Coronary artery (tissue), 2 donors: ENCODE measurements around the gene COX6B1.

Source experiments
- DNase-seq: peaks from one replicate; pipeline ENCODE4 v3.0.0-alpha.2; 2017; ENCODE audit warnings: low spot score
- H3K27ac ChIP-seq, 2 donors: fragments of 200-600 bp; sonication (generic); one replicate each; pipeline ENCODE4 v1.5.1; 2016 to 2019
- H3K4me3 ChIP-seq: fragments of 200-600 bp; sonication (generic); 2 replicates; pipeline ENCODE4 v1.5.1; 2016; ENCODE audit warnings: mild to moderate bottlenecking, moderate library complexity
- CTCF ChIP-seq: fragments of 200-600 bp; sonication (generic); IDR thresholded peaks from one replicate; pipeline ENCODE4 v1.5.1; 2019; ENCODE audit warnings: antibody characterized with exemption

COX6B1 gene

DNA sequence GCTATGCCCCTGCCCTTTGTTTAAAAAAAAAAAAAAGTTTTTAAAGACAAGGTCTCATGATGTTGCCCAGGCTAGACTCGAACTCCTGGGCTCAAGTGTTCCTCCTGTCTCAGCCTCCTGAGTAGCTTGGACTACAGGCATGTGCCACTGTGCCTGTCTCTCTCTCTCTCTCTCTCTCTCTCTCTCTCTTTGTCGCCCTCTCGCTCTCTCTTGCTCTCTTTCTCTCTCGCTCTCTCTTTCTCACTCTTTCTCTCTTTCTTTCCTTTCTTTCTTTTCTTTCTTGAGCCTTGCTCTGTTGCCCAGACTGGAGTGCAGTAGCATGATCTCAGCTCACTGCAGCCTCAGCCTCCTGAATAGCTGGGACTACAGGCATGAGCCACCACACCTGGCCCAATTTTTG lies 7.5 kb downstream of the COX6B1 start:
- no peak overlapping the region for H3K27ac ChIP-seq
- no peak overlapping the region for H3K4me3 ChIP-seq
- DNase-seq, result no peak
- TF ChIP-seq CTCF, result no peak

DNA sequence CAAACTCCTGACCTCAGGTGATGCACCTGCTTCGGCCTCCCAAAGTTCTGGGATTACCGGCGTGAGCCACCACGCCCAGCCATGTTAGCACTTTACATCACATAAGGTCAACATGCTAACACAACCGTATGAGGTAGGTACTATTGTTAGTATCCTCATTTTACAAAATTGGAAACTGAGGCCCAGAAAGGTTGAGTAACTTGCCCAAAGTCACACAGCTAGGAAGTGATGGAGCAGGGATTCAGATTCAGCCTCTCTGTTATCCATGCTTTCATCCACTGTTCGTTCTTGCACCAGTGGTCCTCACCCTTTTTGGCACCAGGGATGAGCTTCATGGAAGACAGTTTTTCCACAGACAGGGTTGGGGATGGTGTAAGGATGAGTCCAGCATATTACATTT lies 8.6 kb downstream of the COX6B1 start:
- Histone ChIP-seq H3K27ac (no peak overlapping the region), H3K4me3 (no peak overlapping the region)
- TF ChIP-seq CTCF, result no peak
- DNase-seq, result no peak

DNA sequence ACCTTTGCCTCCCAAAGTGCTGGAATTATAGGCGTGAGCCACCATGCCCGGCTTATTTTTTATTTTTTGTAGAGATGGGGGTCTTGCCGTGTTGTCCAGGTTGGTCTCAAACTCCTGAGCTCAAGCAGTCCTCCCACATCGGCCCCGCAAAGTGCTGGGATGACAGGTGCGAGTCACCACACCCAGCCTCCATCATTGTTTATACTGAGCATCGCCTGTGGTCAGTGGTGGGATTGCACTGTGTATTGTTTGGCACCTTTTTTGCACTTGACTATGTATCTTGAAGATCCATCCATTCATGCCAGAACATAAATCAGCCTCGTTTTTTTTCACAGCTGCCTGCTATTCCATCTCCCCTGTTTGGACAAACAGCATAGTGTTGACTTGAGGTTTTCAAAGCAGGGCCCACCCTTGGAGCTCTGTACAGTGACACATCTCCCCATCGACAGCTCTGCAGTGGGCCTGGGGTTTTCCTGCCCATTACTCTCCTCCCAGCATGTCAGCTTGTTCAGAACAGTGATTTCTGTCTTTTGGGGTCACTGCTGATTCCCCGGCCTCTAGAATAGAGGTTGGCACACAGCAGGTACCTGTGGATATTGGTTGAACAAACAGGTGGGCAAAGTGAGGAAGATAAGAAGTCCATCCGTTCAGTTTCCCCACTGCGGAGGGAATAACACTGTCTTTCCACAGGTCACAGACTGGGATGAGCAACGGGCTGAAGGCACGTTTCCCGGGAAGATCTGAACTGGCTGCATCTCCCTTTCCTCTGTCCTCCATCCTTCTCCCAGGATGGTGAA lies 10.0 kb downstream of the COX6B1 start:
- no peak for TF ChIP-seq CTCF
- Histone ChIP-seq H3K4me3 (no peak overlapping the region), H3K27ac (no peak overlapping the region)
- no peak for DNase-seq

DNA sequence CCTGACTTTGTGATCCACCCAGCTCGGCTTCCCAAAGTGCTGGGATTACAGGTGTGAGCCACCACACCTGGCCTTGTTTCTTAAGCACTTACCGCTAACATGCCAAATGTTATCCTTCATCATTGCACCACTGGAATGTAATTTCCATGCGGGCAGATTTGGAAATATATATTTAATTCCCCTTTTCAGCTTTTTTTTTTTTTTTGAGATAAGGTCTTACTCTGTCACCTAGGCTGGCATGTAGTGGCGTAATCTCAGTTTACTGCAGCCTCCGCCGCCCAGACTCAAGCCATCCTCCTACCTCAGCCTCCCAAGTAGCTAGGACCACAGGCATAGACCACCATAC lies 13.8 kb downstream of the COX6B1 start:
- no peak for TF ChIP-seq CTCF
- Histone ChIP-seq H3K27ac (no peak overlapping the region), H3K4me3 (no peak overlapping the region)
- no peak for DNase-seq

GRCh38 chr19:35663981-35664380 lies 15.9 kb downstream of the COX6B1 start:
- no peak overlapping the region for H3K27ac ChIP-seq
- no peak for TF ChIP-seq CTCF
- no peak for DNase-seq
- no peak overlapping the region for H3K4me3 ChIP-seq

DNA sequence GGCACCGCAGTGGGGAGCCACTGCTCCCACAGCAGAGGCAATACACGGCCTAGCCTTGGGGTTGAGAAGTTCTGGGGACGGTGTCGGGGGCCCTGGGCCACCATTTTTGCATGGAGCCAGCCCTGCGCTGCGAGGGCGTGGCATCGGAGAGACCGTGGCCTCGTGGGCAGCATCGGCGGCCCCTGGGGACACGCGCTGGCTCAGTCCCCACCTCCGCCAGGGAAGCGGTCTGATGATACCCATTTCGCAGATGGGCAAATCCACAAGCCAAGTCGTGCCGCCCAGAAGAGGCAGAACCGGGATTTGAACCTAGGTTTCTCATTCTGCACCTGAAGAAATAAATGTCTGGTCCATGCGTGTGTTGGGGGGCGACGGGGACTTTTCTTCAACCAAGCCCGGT lies 17.0 kb downstream of the COX6B1 start:
- H3K4me3 ChIP-seq, result no peak overlapping the region
- no peak for TF ChIP-seq CTCF
- DNase-seq, result no peak
- no peak overlapping the region for H3K27ac ChIP-seq

DNA sequence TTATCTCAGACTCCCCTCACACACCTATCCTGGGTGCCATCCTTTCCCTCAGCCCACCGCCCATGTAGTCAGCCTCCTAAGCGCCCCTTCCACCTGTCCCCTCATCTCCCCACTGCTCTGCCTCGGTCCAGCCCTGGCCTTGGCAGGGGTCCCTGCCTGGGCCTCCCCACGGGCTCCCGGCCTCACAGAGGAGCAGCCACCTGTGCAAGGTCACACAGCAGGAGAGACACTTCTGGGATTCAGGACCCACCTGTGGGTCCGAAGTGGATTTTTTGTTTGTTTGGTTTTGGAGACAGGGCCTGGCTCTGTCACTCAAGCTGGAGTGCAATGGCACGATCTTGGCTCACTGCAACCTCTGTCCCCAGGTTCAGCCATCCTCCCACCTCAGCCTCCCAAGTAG lies 17.5 kb downstream of the COX6B1 start:
- DNase-seq, result no peak
- Histone ChIP-seq H3K4me3 (no peak overlapping the region), H3K27ac (no peak overlapping the region)
- TF ChIP-seq CTCF, result no peak
